HepG2 (cell line): ENCODE results near the gene CYTH1. TPM values are rescaled to one million over a fixed set of nuclear protein-coding genes. Genes with fewer than 3 reads are reported as not detected.

Source experiments
- ASH2L ChIP-seq: fragments of 300-600, 200-600 bp; sonication (generic); IDR thresholded peaks from 2 replicates; pipeline ENCODE4 v1.7.0; 2017; ENCODE audit warnings: low read depth, mild to moderate bottlenecking, moderate library complexity, mixed read lengths, low read length; ENCODE audit not compliant: insufficient read length
- CBX5 ChIP-seq: sonication (generic); formaldehyde crosslinking; IDR thresholded peaks from 2 replicates; pipeline ENCODE4 v1.4.0; 2020; ENCODE audit warnings: missing genetic modification reagents, borderline replicate concordance
- EHMT2 ChIP-seq: fragments of 200-600 bp; sonication (generic); IDR thresholded peaks from 2 replicates; pipeline ENCODE4 v1.7.0; 2017; ENCODE audit warnings: antibody characterized with exemption, low read depth, low read length, borderline replicate concordance
- HNF4G ChIP-seq, 2 experiments: sonication (generic) in 1 of 2; formaldehyde crosslinking in 1 of 2; IDR thresholded peaks; 2 replicates each; pipeline versions ENCODE4 v1.4.0 to v1.6.1; 2011 to 2020; ENCODE audit warnings: borderline replicate concordance in 2 of 2, low read depth in 2 of 2, mild to moderate bottlenecking in 2 of 2, low read length in 1 of 2, missing genetic modification reagents in 1 of 2, moderate library complexity in 1 of 2
- HNRNPLL ChIP-seq: fragments of 200-400 bp; formaldehyde crosslinking; IDR thresholded peaks from 2 replicates; pipeline ENCODE4 v1.6.1; 2017; ENCODE audit warnings: mild to moderate bottlenecking, low read depth, low read length; ENCODE audit not compliant: poor library complexity, severe bottlenecking
- MAFK ChIP-seq, 2 experiments: IDR thresholded peaks in 1 of 2; conservative IDR thresholded peaks in 1 of 2; 2 replicates each; pipeline ENCODE4 v1.6.1; 2011; ENCODE audit warnings: improper control_type of control experiment in 2 of 2, low read length in 2 of 2
- NFKBIZ ChIP-seq: IDR thresholded peaks from 2 replicates; pipeline ENCODE4 v1.6.1; 2018; ENCODE audit warnings: missing genetic modification reagents, missing compliant biosample characterization
- RBFOX2 ChIP-seq: fragments of 200-400 bp; formaldehyde crosslinking; IDR thresholded peaks from 2 replicates; pipeline ENCODE4 v1.6.1; 2017; ENCODE audit warnings: low read depth, mild to moderate bottlenecking, low read length
- ZC3H4 ChIP-seq: sonication (generic); formaldehyde crosslinking; IDR thresholded peaks from 2 replicates; pipeline ENCODE4 v1.4.0; 2020; ENCODE audit warnings: missing genetic modification reagents, borderline replicate concordance
- ZNF282 ChIP-seq: fragments of 450-650 bp; IDR thresholded peaks from 2 replicates; pipeline ENCODE4 v1.6.1; 2018; ENCODE audit not compliant: partially characterized antibody
- ZNF468 ChIP-seq: sonication (generic); formaldehyde crosslinking; IDR thresholded peaks from 2 replicates; pipeline ENCODE4 v1.8.0; 2022; ENCODE audit warnings: mild to moderate bottlenecking, moderate library complexity, missing genetic modification reagents
- ZNF746 ChIP-seq: sonication (generic); formaldehyde crosslinking; IDR thresholded peaks from 2 replicates; pipeline ENCODE4 v1.8.0; 2022; ENCODE audit warnings: mild to moderate bottlenecking, missing genetic modification reagents
- ZNF839 ChIP-seq: sonication (generic); formaldehyde crosslinking; IDR thresholded peaks from 2 replicates; pipeline ENCODE4 v1.4.0; 2020; ENCODE audit warnings: missing genetic modification reagents, mild to moderate bottlenecking, borderline replicate concordance
- polyA plus RNA-seq, 8 experiments: library from polyadenylated mRNA; depleted of rRNA in 3 of 8; stranded (reverse) in 7 of 8; unstranded in 1 of 8; fragments of >200 nt; fragmentation: Illumina TruSeq in 4 of 8; extraction: Trizol in 4 of 8; gene quantifications; 2 replicates each; pipeline versions ENCODE4 v1.2.1 to v1.2.3, GENCODE V29; 2011 to 2016; ENCODE audit warnings: low read depth in 4 of 8, missing spikeins in 1 of 8, mixed read lengths in 1 of 8; ENCODE audit not compliant: insufficient read depth in 1 of 8
- total RNA-seq, 5 experiments: library from RNA; depleted of rRNA; stranded (reverse); fragments of >200 nt; fragmentation: Illumina TruSeq; extraction: Trizol; gene quantifications; 2 replicates each; pipeline ENCODE4 v1.2.3, GENCODE V29; 2016; ENCODE audit warnings: low read depth in 1 of 5
- TF ChIP-seq, protein P1 (sequence below): sonication (generic); formaldehyde crosslinking; IDR thresholded peaks from 2 replicates; pipeline ENCODE4 v1.4.0; 2020; ENCODE audit warnings: missing genetic modification reagents
- TF ChIP-seq, protein P2 (sequence below): sonication (generic); formaldehyde crosslinking; IDR thresholded peaks from 2 replicates; pipeline ENCODE4 v1.4.0; 2020; ENCODE audit warnings: mild to moderate bottlenecking, missing genetic modification reagents, borderline replicate concordance
- TF ChIP-seq, protein P3 (sequence below): sonication (generic); formaldehyde crosslinking; conservative IDR thresholded peaks from 2 replicates; pipeline ENCODE4 v1.4.0; 2020; ENCODE audit warnings: missing genetic modification reagents
- TF ChIP-seq, protein P4 (sequence below): sonication (generic); formaldehyde crosslinking; IDR thresholded peaks from 2 replicates; pipeline ENCODE4 v1.5.0; 2020; ENCODE audit warnings: missing genetic modification reagents, mild to moderate bottlenecking, borderline replicate concordance
- TF ChIP-seq, protein P5 (sequence below): sonication (generic); formaldehyde crosslinking; conservative IDR thresholded peaks from 2 replicates; pipeline ENCODE4 v1.8.0; 2022; ENCODE audit warnings: mild to moderate bottlenecking, moderate library complexity, missing genetic modification reagents

The CYTH1 gene
- total and polyA plus RNA-seq, 2 of the 13 experiments (the other 11 are each of a cell fraction or from before 2014, with no cell fraction given): 20.1 to 48.9 TPM

DNA sequence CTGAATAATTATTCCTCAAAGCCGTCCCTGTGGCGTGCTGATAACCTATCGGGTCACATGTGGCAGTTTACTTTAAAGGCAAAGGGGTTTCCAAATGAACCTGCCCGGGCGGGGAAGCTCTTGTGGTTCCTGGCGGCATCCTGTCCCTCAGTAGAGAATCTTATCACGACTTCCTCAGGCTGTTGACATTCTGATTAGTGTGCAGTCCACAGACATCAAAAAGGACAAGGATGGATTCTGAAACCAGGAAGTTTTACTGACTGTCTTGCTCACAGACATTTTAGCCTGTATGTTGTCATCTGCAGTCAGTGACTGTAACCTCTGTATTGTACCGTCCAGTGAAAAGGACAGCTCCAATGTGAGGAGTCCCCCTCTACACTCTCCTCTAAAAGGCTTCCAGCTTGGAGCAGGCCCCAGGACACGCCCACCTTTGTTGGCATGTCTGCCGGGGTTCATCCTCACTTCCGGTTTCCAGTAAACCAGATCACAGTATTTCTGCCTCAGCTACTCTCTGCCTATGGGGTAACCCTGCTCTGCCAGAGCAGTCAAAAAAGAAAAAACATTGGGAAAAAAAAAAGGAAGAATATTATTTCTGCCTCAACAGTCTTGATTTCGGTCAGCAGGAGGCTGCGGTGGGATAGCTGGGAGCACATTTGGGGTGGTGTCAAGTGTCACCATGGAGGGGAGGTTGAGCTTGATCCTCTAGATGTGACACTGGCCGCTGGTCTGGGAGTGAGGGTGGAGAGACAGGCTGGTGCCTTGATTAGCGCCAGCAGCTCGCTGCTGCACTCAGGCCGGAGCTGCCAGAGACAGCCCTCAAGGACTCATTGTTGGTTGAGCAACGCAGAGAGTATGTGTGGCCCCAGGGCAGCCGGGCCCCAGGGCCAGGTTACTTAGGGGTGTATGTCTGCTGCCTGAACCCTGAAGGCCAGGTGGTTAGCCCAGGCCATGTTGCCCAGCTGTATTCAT is 115.8 kb downstream of the CYTH1 start (continued):
- TF ChIP-seq, protein P1, sequence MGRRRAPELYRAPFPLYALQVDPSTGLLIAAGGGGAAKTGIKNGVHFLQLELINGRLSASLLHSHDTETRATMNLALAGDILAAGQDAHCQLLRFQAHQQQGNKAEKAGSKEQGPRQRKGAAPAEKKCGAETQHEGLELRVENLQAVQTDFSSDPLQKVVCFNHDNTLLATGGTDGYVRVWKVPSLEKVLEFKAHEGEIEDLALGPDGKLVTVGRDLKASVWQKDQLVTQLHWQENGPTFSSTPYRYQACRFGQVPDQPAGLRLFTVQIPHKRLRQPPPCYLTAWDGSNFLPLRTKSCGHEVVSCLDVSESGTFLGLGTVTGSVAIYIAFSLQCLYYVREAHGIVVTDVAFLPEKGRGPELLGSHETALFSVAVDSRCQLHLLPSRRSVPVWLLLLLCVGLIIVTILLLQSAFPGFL: no peak
- TF ChIP-seq ASH2L: no peak
- no peak; the same call in 1 of the 2 replicates for TF ChIP-seq HNF4G (IDR thresholded peaks at IDR 0.05; ENCODE audit: borderline replicate concordance, low read depth, low read length)
- TF ChIP-seq HNF4G (CRISPR knock-in tag; IDR thresholded peaks at IDR 0.05; ENCODE audit: borderline replicate concordance, low read depth): no peak
- TF ChIP-seq ZC3H4 (CRISPR knock-in tag): no peak
- no peak for TF ChIP-seq RBFOX2
- TF ChIP-seq ZNF282: no peak
- TF ChIP-seq, protein P2, sequence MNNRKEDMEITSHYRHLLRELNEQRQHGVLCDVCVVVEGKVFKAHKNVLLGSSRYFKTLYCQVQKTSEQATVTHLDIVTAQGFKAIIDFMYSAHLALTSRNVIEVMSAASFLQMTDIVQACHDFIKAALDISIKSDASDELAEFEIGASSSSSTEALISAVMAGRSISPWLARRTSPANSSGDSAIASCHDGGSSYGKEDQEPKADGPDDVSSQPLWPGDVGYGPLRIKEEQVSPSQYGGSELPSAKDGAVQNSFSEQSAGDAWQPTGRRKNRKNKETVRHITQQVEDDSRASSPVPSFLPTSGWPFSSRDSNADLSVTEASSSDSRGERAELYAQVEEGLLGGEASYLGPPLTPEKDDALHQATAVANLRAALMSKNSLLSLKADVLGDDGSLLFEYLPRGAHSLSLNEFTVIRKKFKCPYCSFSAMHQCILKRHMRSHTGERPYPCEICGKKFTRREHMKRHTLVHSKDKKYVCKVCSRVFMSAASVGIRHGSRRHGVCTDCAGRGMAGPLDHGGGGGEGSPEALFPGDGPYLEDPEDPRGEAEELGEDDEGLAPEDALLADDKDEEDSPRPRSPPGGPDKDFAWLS: no peak; the same call in 1 of the 2 replicates
- no peak for TF ChIP-seq ZNF839 (CRISPR knock-in tag)
- no peak for TF ChIP-seq EHMT2
- TF ChIP-seq HNRNPLL: no peak
- TF ChIP-seq MAFK (conservative IDR thresholded peaks at IDR 0.05 in 1 of 2, IDR thresholded peaks at IDR 0.05 in 1 of 2; ENCODE audit: low read length in 2 of 2): no peak
- 0 out of 2 replicates have a peak, but pooled peaks have one; percentile 45 for TF ChIP-seq ZNF746
- no peak for TF ChIP-seq CBX5
- TF ChIP-seq, protein P3, sequence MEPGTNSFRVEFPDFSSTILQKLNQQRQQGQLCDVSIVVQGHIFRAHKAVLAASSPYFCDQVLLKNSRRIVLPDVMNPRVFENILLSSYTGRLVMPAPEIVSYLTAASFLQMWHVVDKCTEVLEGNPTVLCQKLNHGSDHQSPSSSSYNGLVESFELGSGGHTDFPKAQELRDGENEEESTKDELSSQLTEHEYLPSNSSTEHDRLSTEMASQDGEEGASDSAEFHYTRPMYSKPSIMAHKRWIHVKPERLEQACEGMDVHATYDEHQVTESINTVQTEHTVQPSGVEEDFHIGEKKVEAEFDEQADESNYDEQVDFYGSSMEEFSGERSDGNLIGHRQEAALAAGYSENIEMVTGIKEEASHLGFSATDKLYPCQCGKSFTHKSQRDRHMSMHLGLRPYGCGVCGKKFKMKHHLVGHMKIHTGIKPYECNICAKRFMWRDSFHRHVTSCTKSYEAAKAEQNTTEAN: 0 out of 2 replicates have a peak, but pooled peaks have one; percentile 23
- TF ChIP-seq NFKBIZ (CRISPR knock-in tag): no peak
- TF ChIP-seq, protein P4, sequence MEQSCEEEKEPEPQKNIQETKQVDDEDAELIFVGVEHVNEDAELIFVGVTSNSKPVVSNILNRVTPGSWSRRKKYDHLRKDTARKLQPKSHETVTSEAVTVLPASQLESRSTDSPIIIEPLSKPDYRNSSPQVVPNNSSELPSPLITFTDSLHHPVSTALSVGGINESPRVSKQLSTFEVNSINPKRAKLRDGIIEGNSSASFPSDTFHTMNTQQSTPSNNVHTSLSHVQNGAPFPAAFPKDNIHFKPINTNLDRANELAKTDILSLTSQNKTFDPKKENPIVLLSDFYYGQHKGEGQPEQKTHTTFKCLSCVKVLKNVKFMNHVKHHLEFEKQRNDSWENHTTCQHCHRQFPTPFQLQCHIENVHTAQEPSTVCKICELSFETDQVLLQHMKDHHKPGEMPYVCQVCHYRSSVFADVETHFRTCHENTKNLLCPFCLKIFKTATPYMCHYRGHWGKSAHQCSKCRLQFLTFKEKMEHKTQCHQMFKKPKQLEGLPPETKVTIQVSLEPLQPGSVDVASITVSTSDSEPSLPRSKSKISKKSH: 0 out of 2 replicates have a peak, but pooled peaks have one; percentile 68
- 0 out of 2 replicates have a peak, but pooled peaks have one; percentile 57 for TF ChIP-seq ZNF468
- TF ChIP-seq, protein P5, sequence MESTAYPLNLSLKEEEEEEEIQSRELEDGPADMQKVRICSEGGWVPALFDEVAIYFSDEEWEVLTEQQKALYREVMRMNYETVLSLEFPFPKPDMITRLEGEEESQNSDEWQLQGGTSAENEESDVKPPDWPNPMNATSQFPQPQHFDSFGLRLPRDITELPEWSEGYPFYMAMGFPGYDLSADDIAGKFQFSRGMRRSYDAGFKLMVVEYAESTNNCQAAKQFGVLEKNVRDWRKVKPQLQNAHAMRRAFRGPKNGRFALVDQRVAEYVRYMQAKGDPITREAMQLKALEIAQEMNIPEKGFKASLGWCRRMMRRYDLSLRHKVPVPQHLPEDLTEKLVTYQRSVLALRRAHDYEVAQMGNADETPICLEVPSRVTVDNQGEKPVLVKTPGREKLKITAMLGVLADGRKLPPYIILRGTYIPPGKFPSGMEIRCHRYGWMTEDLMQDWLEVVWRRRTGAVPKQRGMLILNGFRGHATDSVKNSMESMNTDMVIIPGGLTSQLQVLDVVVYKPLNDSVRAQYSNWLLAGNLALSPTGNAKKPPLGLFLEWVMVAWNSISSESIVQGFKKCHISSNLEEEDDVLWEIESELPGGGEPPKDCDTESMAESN (CRISPR knock-in tag): no peak; the same call in 1 of the 2 replicates
